IMR-90 (cell line): ENCODE measurements around the gene CHCHD1.

Experiments
- RCOR1 ChIP-seq: IDR thresholded peaks from 2 replicates; pipeline ENCODE4 v1.6.1; 2012; ENCODE audit warnings: mild to moderate bottlenecking, low read length, improper control_type of control experiment; ENCODE audit not compliant: insufficient replicate concordance
- TF ChIP-seq, protein P1 (sequence below): conservative IDR thresholded peaks from 2 replicates; pipeline ENCODE4 v1.5.1; 2012; ENCODE audit warnings: mild to moderate bottlenecking, low read depth, low read length, improper control_type of control experiment

DNA sequence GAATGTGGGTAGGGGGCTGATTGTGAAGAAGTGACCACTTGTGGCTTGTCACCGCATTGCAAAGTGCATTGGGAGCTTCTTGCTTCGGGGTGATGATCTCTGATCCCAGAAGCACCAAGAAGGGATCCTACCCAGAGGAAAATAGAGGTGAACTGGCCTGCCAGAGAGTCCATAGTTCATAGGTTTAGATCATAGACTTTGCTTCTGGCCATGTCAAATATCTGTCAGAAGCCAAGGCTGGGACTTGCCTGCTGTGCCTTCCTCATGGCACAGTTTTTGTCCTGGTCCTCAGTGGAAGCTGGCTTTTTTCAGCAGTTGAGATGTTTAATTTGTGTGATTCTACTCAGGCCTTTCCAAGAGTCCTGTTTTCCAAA is 4.7 kb downstream of the CHCHD1 start:
- no peak for TF ChIP-seq RCOR1
- TF ChIP-seq, protein P1, sequence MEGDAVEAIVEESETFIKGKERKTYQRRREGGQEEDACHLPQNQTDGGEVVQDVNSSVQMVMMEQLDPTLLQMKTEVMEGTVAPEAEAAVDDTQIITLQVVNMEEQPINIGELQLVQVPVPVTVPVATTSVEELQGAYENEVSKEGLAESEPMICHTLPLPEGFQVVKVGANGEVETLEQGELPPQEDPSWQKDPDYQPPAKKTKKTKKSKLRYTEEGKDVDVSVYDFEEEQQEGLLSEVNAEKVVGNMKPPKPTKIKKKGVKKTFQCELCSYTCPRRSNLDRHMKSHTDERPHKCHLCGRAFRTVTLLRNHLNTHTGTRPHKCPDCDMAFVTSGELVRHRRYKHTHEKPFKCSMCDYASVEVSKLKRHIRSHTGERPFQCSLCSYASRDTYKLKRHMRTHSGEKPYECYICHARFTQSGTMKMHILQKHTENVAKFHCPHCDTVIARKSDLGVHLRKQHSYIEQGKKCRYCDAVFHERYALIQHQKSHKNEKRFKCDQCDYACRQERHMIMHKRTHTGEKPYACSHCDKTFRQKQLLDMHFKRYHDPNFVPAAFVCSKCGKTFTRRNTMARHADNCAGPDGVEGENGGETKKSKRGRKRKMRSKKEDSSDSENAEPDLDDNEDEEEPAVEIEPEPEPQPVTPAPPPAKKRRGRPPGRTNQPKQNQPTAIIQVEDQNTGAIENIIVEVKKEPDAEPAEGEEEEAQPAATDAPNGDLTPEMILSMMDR: no peak
